Measurements from ENCODE around the gene CLDN15.

- TF ChIP-seq CTCF (IDR thresholded peaks at IDR 0.05) (no peak), POLR2A (IDR thresholded peaks at IDR 0.05) (no peak)
Observed at GRCh38 chr7:101265622-101266516, 28.3 kb upstream of the CLDN15 start.
